Spleen (tissue), 7 donors: ENCODE measurements around the gene CANT1.

Experiments used
- CTCF ChIP-seq, 11 experiments: fragments of 200-600 bp in 7 of 11; fragments of 450-650 bp in 4 of 11; sonication (generic) in 4 of 11; IDR thresholded peaks in 8 of 11; conservative IDR thresholded peaks in 3 of 11; 1 replicate in 7 of 11; 2 replicates in 4 of 11; pipeline versions ENCODE4 v1.4.0 to v1.8.0; 2016 to 2021; ENCODE audit warnings: antibody characterized with exemption in 11 of 11, inconsistent platforms in 4 of 11, mild to moderate bottlenecking in 1 of 11
- POLR2A ChIP-seq, 3 donors: fragments of 450-650 bp; IDR thresholded peaks; one replicate each; pipeline ENCODE4 v1.5.1; 2017; ENCODE audit warnings: antibody characterized with exemption in 3 of 3, mild to moderate bottlenecking in 1 of 3
- POLR2AphosphoS5 ChIP-seq, 3 donors: sonication (generic); formaldehyde crosslinking; IDR thresholded peaks; one replicate each; pipeline ENCODE4 v1.5.1; 2017; ENCODE audit warnings: antibody characterized with exemption in 3 of 3
- donor health status: DM: no; HTN: no; CAD: no; lungs with moderate emphysema.
- donor health status: DM: no; HTN: no; CAD: no.
- donor health status: DM: no; HTN: no; CAD: no.

- no peak for TF ChIP-seq CTCF (IDR thresholded peaks at IDR 0.05 in 8 of 11, conservative IDR thresholded peaks at IDR 0.05 in 3 of 11)
- TF ChIP-seq POLR2A (IDR thresholded peaks at IDR 0.05), result no peak
- peak in 1 of 3 donors; percentile 7 for TF ChIP-seq POLR2AphosphoS5 (IDR thresholded peaks at IDR 0.05)
Measured at GRCh38 chr17:79005063-79005861, 4.3 kb downstream of the CANT1 start.
